CD4-positive, alpha-beta T cell treated with Interleukin-21 for 1 hour (primary cell): Measurements from ENCODE around the gene MGAT4C.
"Not testable (repeated sequence)": the region's sequence is repeated elsewhere in the genome, so short reads cannot be mapped to it uniquely, and the experiment has no call there.

Experiments used
- DNase-seq: peaks from one replicate; pipeline ENCODE4 v3.0.0-alpha.2; 2020

The MGAT4C gene

GRCh38 chr12:86122846-86123468 lies 133.2 kb downstream of the MGAT4C start:
- no peak for DNase-seq

GRCh38 chr12:86118161-86118560 lies 138.0 kb downstream of the MGAT4C start:
- DNase-seq = no peak

GRCh38 chr12:86117711-86118110 lies 138.5 kb downstream of the MGAT4C start:
- DNase-seq = no peak

GRCh38 chr12:86104087-86104486 lies 152.1 kb downstream of the MGAT4C start:
- DNase-seq = no peak

GRCh38 chr12:86097161-86097560 lies 159.0 kb downstream of the MGAT4C start:
- DNase-seq = no peak

- DNase-seq = no peak
Observed at GRCh38 chr12:86091681-86092080, 164.5 kb downstream of the MGAT4C start.

GRCh38 chr12:86081843-86082242 lies 174.3 kb downstream of the MGAT4C start:
- no peak for DNase-seq

- DNase-seq = not testable (repeated sequence)
Observed at GRCh38 chr12:86059052-86059451, 197.1 kb downstream of the MGAT4C start.

- DNase-seq = no peak
Observed at GRCh38 chr12:86057092-86057845, 198.9 kb downstream of the MGAT4C start.

GRCh38 chr12:86052921-86053320 lies 203.3 kb downstream of the MGAT4C start:
- DNase-seq = no peak

- no peak for DNase-seq
Observed at GRCh38 chr12:86050010-86050409, 206.2 kb downstream of the MGAT4C start.

- no peak for DNase-seq
Observed at GRCh38 chr12:86044396-86044795, 211.8 kb downstream of the MGAT4C start.

GRCh38 chr12:86042062-86042461 lies 214.1 kb downstream of the MGAT4C start:
- no peak for DNase-seq

- no peak for DNase-seq
Observed at GRCh38 chr12:86018361-86018760, 237.8 kb downstream of the MGAT4C start.

- no peak for DNase-seq
Observed at GRCh38 chr12:86015026-86015425, 241.2 kb downstream of the MGAT4C start.

GRCh38 chr12:86006727-86007126 lies 249.5 kb downstream of the MGAT4C start:
- no peak for DNase-seq

- DNase-seq = no peak
Observed at GRCh38 chr12:85998074-85998473, 258.1 kb downstream of the MGAT4C start.

- DNase-seq = no peak
Observed at GRCh38 chr12:85996280-85996679, 259.9 kb downstream of the MGAT4C start.

- DNase-seq = no peak
Observed at GRCh38 chr12:85993746-85994145, 262.4 kb downstream of the MGAT4C start.

- DNase-seq = no peak
Observed at GRCh38 chr12:85985996-85986395, 270.2 kb downstream of the MGAT4C start.

GRCh38 chr12:85983601-85984000 lies 272.6 kb downstream of the MGAT4C start:
- no peak for DNase-seq

GRCh38 chr12:85979641-85980040 lies 276.6 kb downstream of the MGAT4C start:
- DNase-seq = no peak

GRCh38 chr12:85975716-85976115 lies 280.5 kb downstream of the MGAT4C start:
- DNase-seq = no peak

GRCh38 chr12:85971800-85972199 lies 284.4 kb downstream of the MGAT4C start:
- no peak for DNase-seq

GRCh38 chr12:85968606-85969005 lies 287.6 kb downstream of the MGAT4C start:
- no peak for DNase-seq
